NCI-H82 treated with DMSO at 0.1 percent for 48 hours (cell line): ENCODE data around the gene PRADC1.

Source experiments
- DNase-seq: peaks from one replicate; lab custom pipeline; 2025; ENCODE audit not compliant: unreplicated experiment; lab: John Stamatoyannopoulos, UW

The PRADC1 gene

GRCh38 chr2:73238149-73238548, 5.1 kb upstream of the PRADC1 start:
- no peak for DNase-seq

- no peak for DNase-seq
These were observed 4.1 kb upstream of the PRADC1 start for GRCh38 chr2:73237168-73237567.

GRCh38 chr2:73235315-73236028, 2.4 kb upstream of the PRADC1 start:
- DNase-seq, result no peak

- DNase-seq, result peak; percentile 81
These were observed 1.1 kb upstream of the PRADC1 start, which contains the start of gene CCT7 for GRCh38 chr2:73233932-73234832. Gene CCT7, plus strand, starts transcription at chr2:73234308. Its CDS starts 71 bp downstream, at chr2:73234379.

GRCh38 chr2:73232403-73233153, 461 bp downstream of the PRADC1 start:
- DNase-seq, result no peak

- DNase-seq, result no peak
These were observed 4.4 kb downstream of the PRADC1 start for GRCh38 chr2:73228631-73229030.

GRCh38 chr2:73227086-73227485, 6.0 kb downstream of the PRADC1 start:
- no peak for DNase-seq

- DNase-seq, result no peak
These were observed 7.3 kb downstream of the PRADC1 start for GRCh38 chr2:73225513-73226360.

GRCh38 chr2:73223821-73224220, 9.2 kb downstream of the PRADC1 start:
- DNase-seq, result no peak

- no peak for DNase-seq
These were observed 14.7 kb downstream of the PRADC1 start for GRCh38 chr2:73218298-73218697.

- no peak for DNase-seq
These were observed 15.2 kb downstream of the PRADC1 start for GRCh38 chr2:73217826-73218225.

GRCh38 chr2:73217160-73217559, 15.9 kb downstream of the PRADC1 start:
- no peak for DNase-seq

- DNase-seq, result no peak
These were observed 17.8 kb downstream of the PRADC1 start for GRCh38 chr2:73215254-73215653.

- peak; percentile 66 for DNase-seq
These were observed 18.7 kb downstream of the PRADC1 start, which contains the start of gene SMYD5 for GRCh38 chr2:73214120-73215035. Gene SMYD5, plus strand, starts transcription at chr2:73214245. Its CDS starts 22 bp downstream, at chr2:73214267.

GRCh38 chr2:73212448-73213176, 20.4 kb downstream of the PRADC1 start:
- DNase-seq, result peak; percentile 51

GRCh38 chr2:73212098-73212447, 21.0 kb downstream of the PRADC1 start:
- DNase-seq, result no peak

- DNase-seq, result no peak
These were observed 22.3 kb downstream of the PRADC1 start for GRCh38 chr2:73210696-73211095.

- no peak for DNase-seq
These were observed 23.0 kb downstream of the PRADC1 start for GRCh38 chr2:73210019-73210418.

- no peak for DNase-seq
These were observed 24.8 kb downstream of the PRADC1 start for GRCh38 chr2:73208258-73208657.
